Measurements from ENCODE around the gene CHRND. TPM values are rescaled to one million over a fixed set of nuclear protein-coding genes. Genes with fewer than 3 reads are reported as not detected.

Gene CHRND
- not detected for total RNA-seq
- polyA plus RNA-seq (ENCODE audit: insufficient read depth, low read depth, low replicate concordance): not detected
- long read RNA-seq, donor 1: 0 reads
- long read RNA-seq, donor 2: 0 reads
- long read RNA-seq, donor 3, partial matches to known transcripts: 0 of 1 reads
- long read RNA-seq, donor 3, other reads (novel, unspliced or antisense): 0 of 1 reads
- long read RNA-seq, donor 4: 0 reads
- long read RNA-seq, donor 5: 0 reads
- long read RNA-seq, donor 6: 0 reads
- long read RNA-seq, donor 7: 0 reads
- long read RNA-seq, donor 8: 0 reads
- long read RNA-seq, donor 9: 0 reads
- long read RNA-seq, donor 10: 0 reads

DNA sequence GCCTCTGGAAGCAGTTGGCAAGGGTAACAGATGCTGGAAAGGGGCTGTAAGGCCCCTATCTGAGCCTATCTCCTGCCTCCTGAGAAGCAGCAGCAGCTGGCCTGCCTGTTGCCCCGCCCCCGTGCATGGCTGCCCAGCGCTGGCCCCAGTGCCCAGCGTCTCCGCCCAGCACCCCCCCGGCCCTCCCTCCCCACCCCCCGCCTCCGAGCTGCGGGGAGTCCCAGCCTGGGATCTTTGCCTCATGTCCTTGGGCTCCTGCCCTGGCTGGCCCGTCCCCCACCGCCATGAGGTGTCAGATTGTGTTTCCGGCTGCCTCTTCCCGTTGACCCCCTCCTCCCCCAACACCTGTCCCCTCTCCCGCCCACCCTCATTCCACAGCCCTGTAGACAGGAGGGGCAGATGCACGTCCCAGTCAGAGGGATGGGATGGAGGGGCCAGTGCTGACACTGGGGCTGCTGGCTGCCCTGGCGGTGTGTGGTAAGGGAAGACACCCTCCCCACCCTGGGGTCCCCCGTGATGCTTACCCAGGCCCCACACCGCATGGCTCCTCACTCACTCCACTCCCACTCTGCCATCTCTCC is at the start of gene CHRND:
Gene CHRND, plus strand, starts transcription at position 370 of the 581 bp plus-strand sequence. Its CDS starts 56 bp downstream, at position 426.
- Histone ChIP-seq H3K4me1 (ENCODE audit: control insufficient read depth in 2 of 3, insufficient read depth in 2 of 3, low read depth in 1 of 3, low read length in 3 of 3) (peaks cover 0 to 3% (median 0%) of the 10 kb centered on the region in 3 donors), H3K9ac (ENCODE audit: low read length in 3 of 3) (no peak within 1 kb of the TSS), H3K27me3 (ENCODE audit: control insufficient read depth, insufficient read depth, low read length) (peaks cover 5% of the 10 kb centered on the region), H3K36me3 (ENCODE audit: control insufficient read depth in 2 of 3, insufficient read depth in 3 of 3, low read length in 3 of 3) (no peaks in the 10 kb centered on the region), H3K27ac (ENCODE audit: low read depth in 2 of 2, low read length in 2 of 2) (no peak within 1 kb of the TSS), H3K9me3 (ENCODE audit: control insufficient read depth in 2 of 3, insufficient read depth in 1 of 3, low read length in 3 of 3) (no peaks in the 10 kb centered on the region), H3K4me3 (ENCODE audit: low read length in 3 of 3) (no peak within 1 kb of the TSS)
- intact Hi-C loops (cut with DNase I): no loop called here
- FAIRE-seq: no peak
- peak in 4 of 5 donors; percentile 81 to 91 (median 85) for DNase-seq
- no peak for TF ChIP-seq CTCF (IDR thresholded peaks at IDR 0.05; ENCODE audit: borderline replicate concordance, extremely low read depth, insufficient read depth)

- Histone ChIP-seq H3K9me3 (ENCODE audit: control insufficient read depth in 2 of 3, insufficient read depth in 1 of 3, low read length in 3 of 3) (peaks cover 0 to 6% (median 0%) of the 10 kb centered on the region in 3 donors), H3K36me3 (ENCODE audit: control insufficient read depth in 2 of 3, insufficient read depth in 3 of 3, low read length in 3 of 3) (no peaks in the 10 kb centered on the region), H3K4me1 (ENCODE audit: control insufficient read depth in 2 of 3, insufficient read depth in 2 of 3, low read depth in 1 of 3, low read length in 3 of 3) (no peaks in the 10 kb centered on the region), H3K27ac (ENCODE audit: low read depth in 2 of 2, low read length in 2 of 2) (no peak overlapping the region), H3K27me3 (ENCODE audit: control insufficient read depth, insufficient read depth, low read length) (no peaks in the 10 kb centered on the region), H3K4me3 (ENCODE audit: low read length in 3 of 3) (no peak overlapping the region), H3K9ac (ENCODE audit: low read length in 3 of 3) (no peak overlapping the region)
- FAIRE-seq (no peak), DNase-seq (peak in 2 of 5 donors; percentile 33 to 61)
- TF ChIP-seq CTCF (IDR thresholded peaks at IDR 0.05; ENCODE audit: borderline replicate concordance, extremely low read depth, insufficient read depth): no peak
- intact Hi-C loops (cut with DNase I): no loop called here
Observed at GRCh38 chr2:232476791-232477190, 49.2 kb upstream of the CHRND start.

DNA sequence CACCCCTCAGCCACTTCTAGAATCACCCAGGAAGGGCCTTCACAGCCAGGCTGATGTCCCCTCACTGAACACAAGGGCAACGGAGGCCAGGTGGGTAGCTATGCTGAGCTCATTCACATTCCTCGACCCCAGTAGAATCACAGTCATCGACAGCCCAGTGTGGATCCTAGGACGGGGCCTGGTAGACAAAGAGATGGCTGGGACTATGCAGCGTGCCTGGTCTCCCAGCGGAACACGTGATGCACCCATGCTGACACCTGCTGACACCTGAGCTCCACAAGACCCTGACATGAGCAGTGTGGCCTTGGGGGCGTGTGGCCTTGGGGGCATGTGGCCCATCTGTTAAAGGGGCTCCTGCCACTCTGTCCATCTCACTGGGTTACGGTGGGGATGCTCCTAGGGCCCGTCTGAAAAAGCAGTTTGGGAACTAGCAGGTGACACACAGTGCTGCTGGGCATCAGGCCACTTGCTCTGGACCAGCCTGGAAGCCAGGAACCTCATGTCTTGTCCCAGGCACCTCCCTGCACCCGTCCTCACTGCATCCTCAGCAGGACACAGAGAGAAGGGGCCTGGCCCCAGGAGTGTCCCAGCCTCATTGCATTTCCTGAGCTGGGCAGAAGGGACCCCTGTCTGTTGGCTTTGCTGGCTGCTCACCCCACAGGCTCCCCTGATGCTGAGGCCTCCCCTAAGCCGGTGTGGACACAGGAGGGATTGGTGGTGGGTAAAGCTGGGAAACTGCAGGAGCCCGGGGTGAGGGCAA is 48.0 kb upstream of the CHRND start:
- DNase-seq (peak in 1 of 5 donors; percentile 37), FAIRE-seq (no peak)
- Histone ChIP-seq H3K27me3 (ENCODE audit: control insufficient read depth, insufficient read depth, low read length) (no peaks in the 10 kb centered on the region), H3K4me3 (ENCODE audit: low read length in 3 of 3) (no peak overlapping the region), H3K4me1 (ENCODE audit: control insufficient read depth in 2 of 3, insufficient read depth in 2 of 3, low read depth in 1 of 3, low read length in 3 of 3) (no peaks in the 10 kb centered on the region), H3K36me3 (ENCODE audit: control insufficient read depth in 2 of 3, insufficient read depth in 3 of 3, low read length in 3 of 3) (no peaks in the 10 kb centered on the region), H3K9me3 (ENCODE audit: control insufficient read depth in 2 of 3, insufficient read depth in 1 of 3, low read length in 3 of 3) (no peaks in the 10 kb centered on the region), H3K27ac (ENCODE audit: low read depth in 2 of 2, low read length in 2 of 2) (no peak overlapping the region), H3K9ac (ENCODE audit: low read length in 3 of 3) (no peak overlapping the region)
- intact Hi-C loops (cut with DNase I): no loop called here
- TF ChIP-seq CTCF (IDR thresholded peaks at IDR 0.05; ENCODE audit: borderline replicate concordance, extremely low read depth, insufficient read depth): no peak
